GM06990 (cell line): ENCODE results near the gene GAREM1.

Source experiments
- DNase-seq: peaks from one replicate; pipeline ENCODE4 v3.0.0-alpha.2; 2011; ENCODE audit not compliant: insufficient read length; ENCODE audit errors: extremely low read depth
- H3K27me3 ChIP-seq: replicated peaks from 2 replicates; pipeline ENCODE4 v1.6.0; 2011; ENCODE audit warnings: low read length; ENCODE audit not compliant: control insufficient read depth, insufficient read depth
- H3K36me3 ChIP-seq: 2 replicates; pipeline ENCODE4 v1.5.1; 2011; ENCODE audit warnings: low read length; ENCODE audit not compliant: control insufficient read depth, insufficient read depth
- H3K4me3 ChIP-seq: replicated peaks from 2 replicates; pipeline ENCODE4 v1.5.1; 2011; ENCODE audit warnings: low read depth, mild to moderate bottlenecking, control low read depth, low read length
- CTCF ChIP-seq: IDR thresholded peaks from 2 replicates; pipeline ENCODE4 v1.5.1; 2011; ENCODE audit warnings: low read length, control low read depth, mild to moderate bottlenecking, inconsistent platforms; ENCODE audit not compliant: insufficient read depth, poor library complexity, severe bottlenecking

The GAREM1 gene

GRCh38 chr18:32429402-32429801 is 41.3 kb downstream of the GAREM1 start:
- DNase-seq, result no peak
- TF ChIP-seq CTCF, result no peak
- Histone ChIP-seq H3K27me3 (no peaks in the 10 kb centered on the region), H3K36me3 (no peaks in the 10 kb centered on the region), H3K4me3 (no peak overlapping the region)

GRCh38 chr18:32427084-32427900 is 43.4 kb downstream of the GAREM1 start:
- TF ChIP-seq CTCF, result no peak
- Histone ChIP-seq H3K4me3 (no peak overlapping the region), H3K36me3 (no peaks in the 10 kb centered on the region), H3K27me3 (no peaks in the 10 kb centered on the region)
- no peak for DNase-seq

- no peak for DNase-seq
- H3K4me3 ChIP-seq, result no peak overlapping the region
- no peaks in the 10 kb centered on the region for H3K27me3 ChIP-seq
- H3K36me3 ChIP-seq, result no peaks in the 10 kb centered on the region
- TF ChIP-seq CTCF, result no peak
Measured at GRCh38 chr18:32425466-32425865, 45.2 kb downstream of the GAREM1 start.

GRCh38 chr18:32424696-32425095 is 46.0 kb downstream of the GAREM1 start:
- Histone ChIP-seq H3K36me3 (no peaks in the 10 kb centered on the region), H3K27me3 (no peaks in the 10 kb centered on the region), H3K4me3 (no peak overlapping the region)
- TF ChIP-seq CTCF, result no peak
- DNase-seq, result no peak

GRCh38 chr18:32422978-32423740 is 47.5 kb downstream of the GAREM1 start:
- no peak for DNase-seq

More at GRCh38 chr18:32422978-32423740, 47.5 kb downstream of the GAREM1 start:
- Histone ChIP-seq H3K4me3 (no peak overlapping the region), H3K27me3 (no peaks in the 10 kb centered on the region), H3K36me3 (no peaks in the 10 kb centered on the region)
- no peak for TF ChIP-seq CTCF
